Activated CD4-positive, alpha-beta T cell treated with anti-CD3 and anti-CD28 coated beads, Interleukin-2, Interleukin-6, amounts not matched to agents 100 ng/mL and 50 ng/mL, durations not matched to agents 16 hours and 8 hours (primary cell): ENCODE measurements around the gene RIMBP2.

Source experiments
- DNase-seq: peaks from one replicate; pipeline ENCODE4 v3.0.0-alpha.2; 2020

The RIMBP2 gene

GRCh38 chr12:130435331-130435730, 280.8 kb downstream of the RIMBP2 start:
- no peak for DNase-seq

GRCh38 chr12:130434560-130434959, 281.5 kb downstream of the RIMBP2 start:
- no peak for DNase-seq

GRCh38 chr12:130433834-130434233, 282.3 kb downstream of the RIMBP2 start:
- DNase-seq = no peak

GRCh38 chr12:130433411-130433810, 282.7 kb downstream of the RIMBP2 start:
- no peak for DNase-seq

GRCh38 chr12:130431176-130431575, 284.9 kb downstream of the RIMBP2 start:
- DNase-seq = no peak

GRCh38 chr12:130429656-130430505, 286.2 kb downstream of the RIMBP2 start:
- no peak for DNase-seq

GRCh38 chr12:130428116-130428515, 288.0 kb downstream of the RIMBP2 start:
- no peak for DNase-seq

GRCh38 chr12:130427381-130427887, 288.7 kb downstream of the RIMBP2 start:
- no peak for DNase-seq

GRCh38 chr12:130425698-130426245, 290.3 kb downstream of the RIMBP2 start:
- DNase-seq = no peak

GRCh38 chr12:130424858-130425697, 291.0 kb downstream of the RIMBP2 start:
- no peak for DNase-seq

GRCh38 chr12:130423991-130424857, 291.9 kb downstream of the RIMBP2 start:
- no peak for DNase-seq

GRCh38 chr12:130423136-130423535, 293.0 kb downstream of the RIMBP2 start:
- no peak for DNase-seq

GRCh38 chr12:130422676-130423075, 293.4 kb downstream of the RIMBP2 start:
- no peak for DNase-seq

GRCh38 chr12:130421896-130422295, 294.2 kb downstream of the RIMBP2 start:
- DNase-seq = no peak

GRCh38 chr12:130420071-130420470, 296.0 kb downstream of the RIMBP2 start:
- no peak for DNase-seq

- DNase-seq = no peak
These were observed 297.0 kb downstream of the RIMBP2 start for GRCh38 chr12:130419116-130419515.

- no peak for DNase-seq
These were observed 297.8 kb downstream of the RIMBP2 start for GRCh38 chr12:130418251-130418650.

- no peak for DNase-seq
These were observed 301.7 kb downstream of the RIMBP2 start for GRCh38 chr12:130414381-130414780.

GRCh38 chr12:130413909-130414308, 302.2 kb downstream of the RIMBP2 start:
- no peak for DNase-seq

- no peak for DNase-seq
These were observed 303.7 kb downstream of the RIMBP2 start for GRCh38 chr12:130412384-130412783.

- no peak for DNase-seq
These were observed 310.8 kb downstream of the RIMBP2 start for GRCh38 chr12:130405332-130405731.

GRCh38 chr12:130401703-130402102, 314.4 kb downstream of the RIMBP2 start:
- DNase-seq = no peak
